Renal pelvis (tissue), 4 donors: Measurements from ENCODE around the gene DEAF1. TPM values are rescaled to one million over a fixed set of nuclear protein-coding genes. Genes with fewer than 3 reads are reported as not detected.
"Not testable (repeated sequence)": the region's sequence is repeated elsewhere in the genome, so short reads cannot be mapped to it uniquely, and the experiment has no call there.

Experiments
- DNase-seq: peaks from one replicate; pipeline ENCODE4 v3.0.0-alpha.2; 2013
- polyA plus RNA-seq, 3 donors: library from polyadenylated mRNA; unstranded; fragments of 120-200 nt; gene quantifications; one replicate each; pipeline ENCODE4 v1.2.1, GENCODE V29; 2013; ENCODE audit not compliant: insufficient read length in 3 of 3

The DEAF1 gene
- polyA plus RNA-seq, 3 donors = 55.3 to 61.9 (median 55.6) TPM

- no peak for DNase-seq
Measured at GRCh38 chr11:653837-654236, 41.2 kb downstream of the DEAF1 start.

DNA sequence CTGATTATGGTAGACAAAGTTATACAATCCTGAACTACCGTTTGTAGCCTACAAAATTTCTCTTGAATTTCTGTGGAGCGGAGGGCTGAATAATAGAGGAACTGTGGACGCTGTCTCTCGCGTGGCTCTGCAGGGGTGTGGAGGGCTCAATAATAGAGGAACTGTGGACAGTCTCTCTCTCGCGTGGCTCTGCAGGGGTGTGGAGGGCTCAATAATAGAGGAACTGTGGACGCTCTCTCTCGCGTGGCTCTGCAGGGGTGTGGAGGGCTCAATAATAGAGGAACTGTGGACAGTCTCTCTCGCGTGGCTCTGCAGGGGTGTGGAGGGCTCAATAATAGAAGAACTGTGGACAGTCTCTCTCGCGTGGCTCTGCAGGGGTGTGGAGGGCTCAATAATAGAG is 41.9 kb downstream of the DEAF1 start:
- DNase-seq = not testable (repeated sequence)

DNA sequence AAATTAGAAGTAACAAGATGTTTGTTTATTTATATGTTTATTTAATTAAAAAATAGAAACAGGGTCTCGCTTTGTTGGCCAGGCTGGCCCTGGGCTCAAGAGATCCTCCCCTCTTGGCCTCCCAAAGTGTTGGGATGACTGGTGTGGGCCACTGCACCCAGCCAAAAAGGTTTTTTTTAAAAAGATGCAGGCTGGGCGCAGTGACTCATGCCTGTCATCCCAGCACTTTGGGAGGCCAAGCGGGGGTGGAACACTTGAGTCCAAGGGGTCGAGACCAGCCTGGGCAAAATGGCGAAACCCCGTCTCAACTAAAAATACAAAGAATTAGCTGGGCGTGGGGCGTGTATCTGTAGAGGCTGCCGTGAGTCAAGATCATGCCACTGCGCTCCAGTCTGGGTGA is 44.5 kb downstream of the DEAF1 start:
- no peak for DNase-seq

GRCh38 chr11:647672-648158 is 47.3 kb downstream of the DEAF1 start:
- DNase-seq = not testable (repeated sequence)

DNA sequence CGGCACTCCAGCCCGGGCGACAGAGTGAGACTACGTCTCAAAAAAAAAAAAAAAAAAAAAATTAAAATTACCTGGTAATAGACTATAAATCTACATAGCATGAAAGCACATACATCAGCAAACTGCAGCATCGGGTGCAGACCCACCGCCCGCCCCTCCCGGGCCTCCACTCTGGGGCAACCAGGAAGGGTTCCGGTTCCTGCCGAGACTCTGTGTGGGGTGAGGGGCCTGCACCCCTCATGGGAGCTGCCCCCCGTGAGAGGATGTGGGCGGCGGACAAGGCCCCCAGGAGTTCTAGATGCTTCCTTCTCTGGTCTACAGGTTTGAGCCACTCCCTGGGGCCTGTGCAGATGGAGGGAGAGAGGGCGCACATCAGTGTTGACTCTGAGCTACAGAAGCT is 48.8 kb downstream of the DEAF1 start:
- no peak for DNase-seq

GRCh38 chr11:645536-645935 is 49.5 kb downstream of the DEAF1 start:
- DNase-seq = no peak

DNA sequence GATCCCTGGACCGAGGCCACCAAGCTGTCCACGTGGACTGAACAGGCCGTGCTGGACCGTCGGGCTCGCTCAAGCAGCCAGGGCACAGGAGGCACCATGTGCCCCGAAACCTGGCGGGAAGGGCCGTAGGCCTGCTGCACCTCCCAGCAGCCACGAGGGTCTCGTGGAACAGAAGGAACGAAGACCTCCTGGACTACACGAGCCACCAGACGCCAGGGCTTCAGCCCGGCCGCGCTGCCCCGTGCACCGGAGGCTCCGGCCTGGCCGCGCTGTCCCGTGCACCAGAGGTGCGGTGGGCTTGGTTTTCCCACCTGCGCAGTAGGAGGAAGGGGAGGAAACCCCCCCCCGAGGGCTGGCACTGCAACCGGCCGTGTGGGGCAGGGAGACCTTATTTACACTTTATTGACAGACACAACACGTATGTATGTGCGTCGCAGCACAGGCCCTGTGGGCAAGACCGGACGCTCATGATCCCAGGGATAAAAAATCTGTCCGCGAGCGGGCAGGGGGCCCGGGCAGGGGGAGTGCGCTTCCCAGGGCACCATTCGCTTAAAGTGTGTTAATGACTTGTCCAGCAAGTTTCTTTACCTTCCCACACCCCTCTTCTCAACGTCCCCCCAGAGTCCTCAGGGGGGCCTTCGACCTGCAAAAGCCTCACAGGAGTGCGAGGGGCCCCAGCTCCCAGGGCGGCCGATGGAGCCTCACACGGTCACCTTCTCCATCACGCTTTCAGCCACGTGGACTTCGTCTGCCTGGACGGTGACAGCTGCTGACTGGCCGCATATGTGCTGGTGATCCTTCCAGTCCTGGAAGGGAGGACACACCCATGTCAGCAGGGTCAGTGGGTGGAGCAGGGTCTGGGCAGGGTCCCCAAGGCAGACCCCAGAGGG is 50.9 kb downstream of the DEAF1 start:
- DNase-seq = no peak

GRCh38 chr11:643366-643765 is 51.7 kb downstream of the DEAF1 start:
- DNase-seq = no peak

DNA sequence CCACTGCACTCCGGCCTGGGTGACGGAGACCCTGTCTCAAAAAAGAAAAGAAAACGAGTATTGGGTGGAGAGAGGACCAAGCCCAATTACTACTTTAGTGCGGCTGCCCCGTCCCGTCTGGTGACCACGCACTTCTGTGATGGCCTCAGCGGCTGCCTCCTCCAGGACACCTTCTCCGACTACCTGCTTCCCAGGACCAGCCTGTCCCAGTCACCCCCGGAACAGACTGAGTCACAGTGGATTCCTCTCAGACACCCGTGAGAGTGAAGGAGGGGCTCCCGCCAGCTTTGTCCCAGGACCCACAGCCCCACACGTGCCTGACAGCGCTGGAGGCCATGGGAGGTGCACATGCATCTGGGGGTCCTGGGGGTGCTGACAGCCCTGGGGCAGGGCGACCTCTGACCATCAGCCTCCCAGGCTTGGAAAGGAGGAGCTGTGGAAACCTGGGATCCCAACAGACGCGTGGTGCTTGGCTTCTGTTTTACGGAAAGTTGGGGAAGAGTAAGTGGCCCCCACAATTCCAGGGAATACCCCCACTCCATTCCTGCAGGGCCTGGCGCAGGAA is 53.1 kb downstream of the DEAF1 start:
- DNase-seq = no peak

GRCh38 chr11:640021-640706 is 54.9 kb downstream of the DEAF1 start:
- DNase-seq = no peak

GRCh38 chr11:639332-639955 is 55.6 kb downstream of the DEAF1 start:
- DNase-seq = no peak

DNA sequence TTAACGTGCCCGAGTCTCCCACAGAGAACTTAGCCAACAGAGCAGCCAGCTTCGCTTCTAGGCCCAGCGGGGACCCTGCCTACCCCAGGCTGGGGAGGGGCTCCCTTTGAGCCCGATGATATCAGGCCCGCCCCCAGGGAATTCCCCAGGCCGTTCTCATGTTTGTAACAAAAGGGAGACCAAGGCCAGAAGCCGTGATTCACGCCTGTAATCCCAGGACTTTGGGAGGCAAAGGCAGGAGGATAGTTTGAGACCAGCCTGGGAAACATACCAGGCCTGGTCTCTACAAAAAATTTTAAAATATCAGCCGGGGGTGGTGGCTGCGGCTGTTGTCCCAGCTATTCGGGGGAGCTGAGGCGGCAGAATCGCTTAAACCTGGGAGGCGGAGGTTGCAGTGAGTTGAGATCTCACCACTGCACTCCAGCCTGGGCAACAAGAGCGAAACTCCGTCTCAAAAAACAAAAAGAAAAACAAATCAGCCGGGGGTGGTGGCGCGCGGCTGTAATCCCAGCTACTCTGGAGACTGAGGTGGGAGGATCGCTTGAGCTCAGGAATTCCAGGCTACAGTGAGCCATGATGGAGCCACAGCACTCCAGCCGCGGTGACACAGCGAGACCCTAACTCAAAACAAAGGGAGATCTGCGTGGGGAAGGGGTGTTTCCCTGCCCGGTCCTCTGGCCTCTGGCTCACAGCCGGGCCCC is 56.2 kb downstream of the DEAF1 start:
- DNase-seq = no peak

GRCh38 chr11:637593-638521 is 57.2 kb downstream of the DEAF1 start:
- DNase-seq = no peak

GRCh38 chr11:637333-637592 is 57.8 kb downstream of the DEAF1 start:
- DNase-seq = no peak

DNA sequence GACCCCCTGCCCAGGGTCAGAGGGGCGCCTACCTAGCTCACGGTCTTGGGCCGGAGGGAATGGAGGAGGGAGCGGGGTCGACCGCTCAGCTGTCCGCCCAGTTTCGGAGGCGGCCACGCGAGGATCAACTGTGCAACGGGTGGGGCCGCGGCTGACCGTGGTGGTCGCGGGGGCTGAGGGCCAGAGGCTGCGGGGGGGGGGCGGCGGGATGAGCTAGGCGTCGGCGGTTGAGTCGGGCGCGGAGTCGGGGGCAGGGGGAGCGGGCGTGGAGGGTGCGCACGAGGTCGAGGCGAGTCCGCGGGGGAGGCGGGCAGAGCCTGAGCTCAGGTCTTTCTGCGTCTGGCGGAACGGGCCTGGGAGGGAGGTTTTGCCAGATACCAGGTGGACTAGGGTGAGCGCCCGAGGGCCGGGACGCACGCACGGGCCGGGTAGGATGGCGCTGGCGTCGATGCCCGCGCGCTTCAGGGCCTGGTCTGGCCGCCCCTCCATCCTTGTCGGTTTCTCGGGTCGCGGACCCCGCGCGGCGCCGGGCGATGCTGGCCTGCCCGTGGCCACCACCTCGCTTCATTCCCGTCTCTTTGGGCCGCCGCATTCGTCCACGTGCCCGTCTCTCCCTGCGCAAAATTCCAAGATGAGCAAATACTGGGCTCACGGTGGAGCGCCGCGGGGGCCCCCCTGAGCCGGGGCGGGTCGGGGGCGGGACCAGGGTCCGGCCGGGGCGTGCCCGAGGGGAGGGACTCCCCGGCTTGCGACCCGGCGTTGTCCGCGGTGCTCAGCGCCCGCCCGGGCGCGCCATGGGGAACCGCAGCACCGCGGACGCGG is 58.3 kb downstream of the DEAF1 start, which contains the start of gene DRD4:
Gene DRD4, plus strand, starts transcription at position 759 of the 822 bp plus-strand sequence. Its CDS starts 36 bp downstream, at position 795.
- DNase-seq = no peak

GRCh38 chr11:635945-636510 is 59.0 kb downstream of the DEAF1 start:
- DNase-seq = no peak

DNA sequence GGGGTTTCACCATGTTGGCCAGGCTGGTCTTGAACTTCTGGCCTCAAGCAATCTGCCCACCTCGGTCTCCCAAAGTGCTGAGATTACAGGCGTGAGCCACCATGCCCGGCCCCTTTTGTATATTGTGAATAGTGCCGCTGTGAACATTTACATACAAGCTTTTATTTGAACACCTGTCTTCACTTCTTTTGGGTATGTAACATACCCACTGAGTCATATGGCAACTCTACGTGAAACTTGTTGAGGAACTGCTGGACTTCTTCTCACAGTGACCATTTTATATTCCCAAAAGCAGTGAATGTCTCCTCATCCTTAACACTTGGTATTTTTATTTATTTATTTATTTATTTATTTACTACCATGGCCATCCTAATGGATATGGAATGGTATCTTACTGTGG is 64.2 kb downstream of the DEAF1 start:
- DNase-seq = no peak

GRCh38 chr11:629237-629583 is 65.8 kb downstream of the DEAF1 start:
- no peak for DNase-seq

DNA sequence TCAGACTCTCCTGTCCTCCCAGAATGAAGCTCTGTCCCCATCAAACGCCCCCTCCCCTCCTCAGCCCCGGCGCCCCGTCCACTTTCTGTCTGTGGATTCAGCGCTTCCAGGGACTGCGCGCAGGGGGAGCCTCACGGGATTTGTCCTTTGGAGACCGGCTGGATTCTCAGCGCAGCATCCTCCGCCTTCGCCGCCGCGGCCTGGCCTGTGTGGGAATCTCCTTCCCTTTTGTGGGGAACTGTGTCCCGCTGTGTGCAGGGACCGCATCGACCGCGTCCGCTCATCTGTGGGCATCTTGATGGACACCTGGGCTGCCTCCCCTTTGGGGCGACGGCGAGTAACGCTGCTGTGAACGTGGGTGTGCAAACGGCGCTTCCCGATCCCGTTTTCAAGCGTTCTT is 67.0 kb downstream of the DEAF1 start:
- DNase-seq = no peak

- DNase-seq = no peak
Measured at GRCh38 chr11:627308-627576, 67.8 kb downstream of the DEAF1 start.
